Measurements from ENCODE around the gene CACNA1D. TPM values are rescaled to one million over a fixed set of nuclear protein-coding genes. Genes with fewer than 3 reads are reported as not detected.

Gene CACNA1D
- total RNA-seq, 1 donor from 2014 or later: 6.3 TPM

- Mint-ChIP-seq H3K27ac (no peak overlapping the region), H3K36me3 (ENCODE audit: insufficient read depth) (no peaks in the 10 kb centered on the region), H3K4me3 (ENCODE audit: low read depth) (no peak overlapping the region), H3K4me1 (ENCODE audit: low read depth) (peaks cover 9% of the 10 kb centered on the region), H3K27me3 (peaks cover 6% of the 10 kb centered on the region), H3K9me3 (ENCODE audit: low read depth) (no peaks in the 10 kb centered on the region)
- TF ChIP-seq CTCF (IDR thresholded peaks at IDR 0.05; ENCODE audit: unreplicated experiment): no peak
- DNase-seq (ENCODE audit: low spot score, unreplicated experiment): no peak
Measured at GRCh38 chr3:53807117-53807810, 312.9 kb downstream of the CACNA1D start.

GRCh38 chr3:53808496-53808895 lies 314.1 kb downstream of the CACNA1D start:
- DNase-seq (ENCODE audit: low spot score, unreplicated experiment): no peak
- Mint-ChIP-seq H3K27ac (no peak overlapping the region), H3K4me3 (ENCODE audit: low read depth) (no peak overlapping the region), H3K9me3 (ENCODE audit: low read depth) (no peaks in the 10 kb centered on the region), H3K27me3 (peaks cover 6% of the 10 kb centered on the region), H3K36me3 (ENCODE audit: insufficient read depth) (no peaks in the 10 kb centered on the region), H3K4me1 (ENCODE audit: low read depth) (peaks cover 9% of the 10 kb centered on the region)
- no peak for TF ChIP-seq CTCF (IDR thresholded peaks at IDR 0.05; ENCODE audit: unreplicated experiment)

- no peak for TF ChIP-seq CTCF (IDR thresholded peaks at IDR 0.05; ENCODE audit: unreplicated experiment)
- H3K36me3 Mint-ChIP-seq (ENCODE audit: insufficient read depth): no peaks in the 10 kb centered on the region
- no peak overlapping the region for H3K27ac Mint-ChIP-seq
Measured at GRCh38 chr3:53809267-53809666, 314.9 kb downstream of the CACNA1D start.

GRCh38 chr3:53809764-53810400 lies 315.5 kb downstream of the CACNA1D start:
- Mint-ChIP-seq H3K4me1 (ENCODE audit: low read depth) (peaks cover 9% of the 10 kb centered on the region), H3K27me3 (no peaks in the 10 kb centered on the region), H3K9me3 (ENCODE audit: low read depth) (no peaks in the 10 kb centered on the region), H3K27ac (peak overlapping the region; percentile 13), H3K36me3 (ENCODE audit: insufficient read depth) (no peaks in the 10 kb centered on the region), H3K4me3 (ENCODE audit: low read depth) (no peak overlapping the region)
- DNase-seq (ENCODE audit: low spot score, unreplicated experiment): no peak
- no peak for TF ChIP-seq CTCF (IDR thresholded peaks at IDR 0.05; ENCODE audit: unreplicated experiment)

More at GRCh38 chr3:53809267-53809666, 314.9 kb downstream of the CACNA1D start:
- Mint-ChIP-seq H3K9me3 (ENCODE audit: low read depth) (no peaks in the 10 kb centered on the region), H3K4me3 (ENCODE audit: low read depth) (no peak overlapping the region), H3K27me3 (peaks cover 3% of the 10 kb centered on the region), H3K4me1 (ENCODE audit: low read depth) (peaks cover 9% of the 10 kb centered on the region)
- DNase-seq (ENCODE audit: low spot score, unreplicated experiment): no peak

GRCh38 chr3:53811143-53811927 lies 316.9 kb downstream of the CACNA1D start:
- H3K27ac Mint-ChIP-seq: no peak overlapping the region
- peaks cover 9% of the 10 kb centered on the region for H3K4me1 Mint-ChIP-seq (ENCODE audit: low read depth)
- no peaks in the 10 kb centered on the region for H3K27me3 Mint-ChIP-seq
- TF ChIP-seq CTCF (IDR thresholded peaks at IDR 0.05; ENCODE audit: unreplicated experiment): no peak
- no peak for DNase-seq (ENCODE audit: low spot score, unreplicated experiment)
- H3K9me3 Mint-ChIP-seq (ENCODE audit: low read depth): no peaks in the 10 kb centered on the region
- H3K4me3 Mint-ChIP-seq (ENCODE audit: low read depth): no peak overlapping the region
- H3K36me3 Mint-ChIP-seq (ENCODE audit: insufficient read depth): peaks cover 2% of the 10 kb centered on the region

Measured in progenitor cell of endocrine pancreas (in vitro differentiated cells).